ENCODE data around the gene GNAQ. TPM values are rescaled to one million over a fixed set of nuclear protein-coding genes. Genes with fewer than 3 reads are reported as not detected.

The GNAQ gene
- total and polyA plus RNA-seq, 2 of the 4 experiments (the other 2 are of a cell fraction), result 23.1 to 50.7 TPM

DNA sequence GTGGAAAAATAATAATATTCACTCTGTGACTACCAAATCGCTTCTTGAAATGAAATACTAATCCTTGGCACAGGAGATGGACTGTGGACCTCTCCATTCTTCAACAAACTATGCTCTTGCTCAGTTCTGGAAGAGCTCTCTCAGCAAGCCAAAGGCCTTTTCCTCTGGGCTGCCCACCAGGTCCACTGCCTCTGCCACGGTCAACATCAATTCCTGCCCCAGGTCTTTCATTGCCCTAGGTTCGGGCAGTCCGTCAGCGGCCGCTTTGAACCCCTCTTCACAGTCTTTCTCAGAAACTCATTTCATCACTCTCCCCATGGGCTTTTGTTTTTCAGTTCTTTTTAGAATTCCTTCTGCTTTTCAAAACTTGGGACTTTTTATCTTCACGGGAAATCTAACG lies 64.9 kb downstream of the GNAQ start:
- no peak overlapping the region for H3K18ac ChIP-seq (ENCODE audit: low read depth, low read length)
- ChIA-PET CTCF (no interaction called here), POLR2A (ENCODE audit: unreplicated experiment) (no interaction called here)
- H2AK5ac ChIP-seq (ENCODE audit: low read depth, low read length), result no peak overlapping the region
- H3K4me3 ChIP-seq (ENCODE audit: insufficient read depth, low read depth, low read length), result no peak overlapping the region
- TF ChIP-seq NFE2L2 (IDR thresholded peaks at IDR 0.05; ENCODE audit: low read depth, low read length) (no peak), RAD21 (IDR thresholded peaks at IDR 0.05; ENCODE audit: low read length) (no peak), RFX5 (IDR thresholded peaks at IDR 0.05; ENCODE audit: low read depth, low read length) (no peak), CHD1 (IDR thresholded peaks at IDR 0.05; ENCODE audit: low read depth, low read length) (no peak), BHLHE40 (IDR thresholded peaks at IDR 0.05; ENCODE audit: low read depth, low read length) (no peak), MXI1 (IDR thresholded peaks at IDR 0.05; ENCODE audit: borderline replicate concordance, low read depth, low read length) (no peak), POLR2A (IDR thresholded peaks at IDR 0.05; ENCODE audit: low read depth, low read length) (no peak), RCOR1 (IDR thresholded peaks at IDR 0.05; ENCODE audit: insufficient replicate concordance, low read length) (no peak), CEBPB (IDR thresholded peaks at IDR 0.05; ENCODE audit: low read depth, low read length) (no peak), MAFK (IDR thresholded peaks at IDR 0.05; ENCODE audit: low read depth, low read length) (no peak), SMC3 (IDR thresholded peaks at IDR 0.05; ENCODE audit: low read depth, low read length) (no peak), FOS (IDR thresholded peaks at IDR 0.05; ENCODE audit: low read depth, low read length) (no peak), MAZ (IDR thresholded peaks at IDR 0.05; ENCODE audit: borderline replicate concordance, low read depth, low read length) (no peak)
- TF ChIP-seq, protein P1, sequence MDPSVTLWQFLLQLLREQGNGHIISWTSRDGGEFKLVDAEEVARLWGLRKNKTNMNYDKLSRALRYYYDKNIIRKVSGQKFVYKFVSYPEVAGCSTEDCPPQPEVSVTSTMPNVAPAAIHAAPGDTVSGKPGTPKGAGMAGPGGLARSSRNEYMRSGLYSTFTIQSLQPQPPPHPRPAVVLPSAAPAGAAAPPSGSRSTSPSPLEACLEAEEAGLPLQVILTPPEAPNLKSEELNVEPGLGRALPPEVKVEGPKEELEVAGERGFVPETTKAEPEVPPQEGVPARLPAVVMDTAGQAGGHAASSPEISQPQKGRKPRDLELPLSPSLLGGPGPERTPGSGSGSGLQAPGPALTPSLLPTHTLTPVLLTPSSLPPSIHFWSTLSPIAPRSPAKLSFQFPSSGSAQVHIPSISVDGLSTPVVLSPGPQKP (IDR thresholded peaks at IDR 0.05; ENCODE audit: borderline replicate concordance, low read depth, low read length), result no peak
- TF ChIP-seq, protein P2, sequence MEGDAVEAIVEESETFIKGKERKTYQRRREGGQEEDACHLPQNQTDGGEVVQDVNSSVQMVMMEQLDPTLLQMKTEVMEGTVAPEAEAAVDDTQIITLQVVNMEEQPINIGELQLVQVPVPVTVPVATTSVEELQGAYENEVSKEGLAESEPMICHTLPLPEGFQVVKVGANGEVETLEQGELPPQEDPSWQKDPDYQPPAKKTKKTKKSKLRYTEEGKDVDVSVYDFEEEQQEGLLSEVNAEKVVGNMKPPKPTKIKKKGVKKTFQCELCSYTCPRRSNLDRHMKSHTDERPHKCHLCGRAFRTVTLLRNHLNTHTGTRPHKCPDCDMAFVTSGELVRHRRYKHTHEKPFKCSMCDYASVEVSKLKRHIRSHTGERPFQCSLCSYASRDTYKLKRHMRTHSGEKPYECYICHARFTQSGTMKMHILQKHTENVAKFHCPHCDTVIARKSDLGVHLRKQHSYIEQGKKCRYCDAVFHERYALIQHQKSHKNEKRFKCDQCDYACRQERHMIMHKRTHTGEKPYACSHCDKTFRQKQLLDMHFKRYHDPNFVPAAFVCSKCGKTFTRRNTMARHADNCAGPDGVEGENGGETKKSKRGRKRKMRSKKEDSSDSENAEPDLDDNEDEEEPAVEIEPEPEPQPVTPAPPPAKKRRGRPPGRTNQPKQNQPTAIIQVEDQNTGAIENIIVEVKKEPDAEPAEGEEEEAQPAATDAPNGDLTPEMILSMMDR (conservative IDR thresholded peaks at IDR 0.05; ENCODE audit: low read depth, low read length), result no peak
- TF ChIP-seq, protein P3, sequence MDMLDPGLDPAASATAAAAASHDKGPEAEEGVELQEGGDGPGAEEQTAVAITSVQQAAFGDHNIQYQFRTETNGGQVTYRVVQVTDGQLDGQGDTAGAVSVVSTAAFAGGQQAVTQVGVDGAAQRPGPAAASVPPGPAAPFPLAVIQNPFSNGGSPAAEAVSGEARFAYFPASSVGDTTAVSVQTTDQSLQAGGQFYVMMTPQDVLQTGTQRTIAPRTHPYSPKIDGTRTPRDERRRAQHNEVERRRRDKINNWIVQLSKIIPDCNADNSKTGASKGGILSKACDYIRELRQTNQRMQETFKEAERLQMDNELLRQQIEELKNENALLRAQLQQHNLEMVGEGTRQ (IDR thresholded peaks at IDR 0.05; ENCODE audit: low read depth, low read length), result no peak
- no TSS peak for BruUV-seq (replicated peaks)
- no peak overlapping the region for H2BK5ac ChIP-seq (ENCODE audit: low read depth, low read length, poor library complexity, severe bottlenecking)
- intact Hi-C loops (cut with micrococcal nuclease) (loop anchor here (10.0 kb wide), 1 partner anchor 268 kb away; the partner anchor contains the start of gene CEP78), dilution Hi-C loops (cut with HindIII; ENCODE audit: low sequenced_read_pairs, unreplicated experiment) (no loop called here), in situ Hi-C loops (cut with MboI; ENCODE audit: low sequenced_read_pairs) (no loop called here)
- no peak overlapping the region for H3K4me2 ChIP-seq (ENCODE audit: low read depth, low read length)
- no peak overlapping the region for H3K4ac ChIP-seq (ENCODE audit: low read depth, low read length)
- no peak overlapping the region for H2AK9ac ChIP-seq (replicated peaks; ENCODE audit: low read depth, low read length, poor library complexity)
- H3K9me1 ChIP-seq (ENCODE audit: insufficient read depth, low read length), result no peaks in the 10 kb centered on the region; the same call in 1 of the 2 replicates
- H3K9me3 ChIP-seq (ENCODE audit: control insufficient read depth, insufficient read depth, low read length), result no peaks in the 10 kb centered on the region
- no peak overlapping the region for H2BK20ac ChIP-seq (ENCODE audit: low read depth, low read length)
- no peak overlapping the region for H4K8ac ChIP-seq (ENCODE audit: low read depth in 2 of 2, low read length in 2 of 2)
- H2BK15ac ChIP-seq (ENCODE audit: low read depth, low read length), result no peak overlapping the region
- ATAC-seq (ENCODE audit: low read depth) (no peak), DNase-seq (no peak)
- H3K14ac ChIP-seq (replicated peaks; ENCODE audit: low read depth, low read length), result no peak overlapping the region
- H4K5ac ChIP-seq (ENCODE audit: low read depth, low read length), result no peak overlapping the region
- H3K9ac ChIP-seq (ENCODE audit: low read depth, low read length), result no peak overlapping the region
- H4K20me1 ChIP-seq (ENCODE audit: insufficient read depth, low read length), result peaks cover 26% of the 10 kb centered on the region; the same call in 1 of the 2 replicates
- no peak overlapping the region for H2BK120ac ChIP-seq (ENCODE audit: low read depth, low read length)
- no peaks in the 10 kb centered on the region for H3K4me1 ChIP-seq (ENCODE audit: control insufficient read depth, insufficient read depth, low read length)
- H3K36me3 ChIP-seq (ENCODE audit: control insufficient read depth, insufficient read depth, low read length), result 0 out of 2 replicates have a peak, but pooled peaks cover 2% of the 10 kb centered on the region
- 100% methylated on average over 1 of the region's 8 CpGs; no CpG with 5 or more reads in 1 of the 2 experiments for WGBS, 2 experiments (ENCODE audit: extremely low coverage in 2 of 2, insufficient read length in 1 of 2)
- H3K23ac ChIP-seq (ENCODE audit: low read depth, low read length), result no peak overlapping the region; the same call in 1 of the 2 replicates
- H3K56ac ChIP-seq (ENCODE audit: extremely low read depth, insufficient read depth, low read length), result no peak overlapping the region
- H4K91ac ChIP-seq (ENCODE audit: insufficient read depth, low read depth, low read length), result no peak overlapping the region
- no peak overlapping the region for H2AFZ ChIP-seq (replicated peaks; ENCODE audit: low read length, poor library complexity)
- no peak overlapping the region for H3K27ac ChIP-seq (ENCODE audit: insufficient read depth, low read length)
- H3K27me3 ChIP-seq (ENCODE audit: control insufficient read depth, insufficient read depth, low read length), result no peaks in the 10 kb centered on the region
- peaks cover 25 to 46% of the 10 kb centered on the region in 2 experiments for H3K79me1 ChIP-seq (ENCODE audit: low read depth in 1 of 2, low read length in 2 of 2)

Measured in IMR-90 (cell line).